ENCODE measurements around the gene AMOT.

- TF ChIP-seq CTCF (IDR thresholded peaks at IDR 0.05; ENCODE audit: low read length) (no peak), EZH2 (optimal IDR thresholded peaks at IDR 0.05; ENCODE audit: low read depth, low read length) (no peak)
These were observed 14.6 kb downstream of the AMOT start for GRCh38 chrX:112826023-112826422.

Data from MM.1S (cell line).